GM19397 (cell line): ENCODE measurements around the gene SCFD1.
"Not testable (repeated sequence)": the region's sequence is repeated elsewhere in the genome, so short reads cannot be mapped to it uniquely, and the experiment has no call there.

Experiments used
- ATAC-seq: cut with Tn5 transposase; IDR thresholded peaks from one replicate; pipeline ENCODE4 v1.9.1; 2021; ENCODE audit warnings: mild to moderate bottlenecking, moderate library complexity; ENCODE audit not compliant: unreplicated experiment

The SCFD1 gene

DNA sequence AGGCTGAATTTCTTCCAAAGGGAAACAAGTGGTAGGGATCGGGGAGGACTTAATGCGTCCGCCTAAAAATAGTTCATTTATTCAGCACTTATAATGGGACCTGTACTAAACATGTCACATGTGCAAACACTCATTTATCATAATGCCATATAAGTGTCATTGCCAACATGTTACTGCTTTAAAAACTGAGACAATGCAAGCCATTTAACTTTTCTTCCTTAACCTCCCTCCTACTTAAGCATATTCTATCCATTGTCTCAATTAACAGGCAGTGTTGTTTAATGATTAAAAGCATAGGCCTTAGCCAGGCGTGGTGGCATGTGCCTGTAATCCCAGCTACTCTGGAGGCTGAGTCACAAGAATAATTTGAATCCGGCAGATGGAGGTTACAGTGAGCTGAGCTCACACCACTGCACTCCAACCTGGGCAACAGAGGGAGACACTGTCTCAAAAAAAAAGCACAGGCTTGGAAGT is 13.5 kb upstream of the SCFD1 start:
- no peak for ATAC-seq

DNA sequence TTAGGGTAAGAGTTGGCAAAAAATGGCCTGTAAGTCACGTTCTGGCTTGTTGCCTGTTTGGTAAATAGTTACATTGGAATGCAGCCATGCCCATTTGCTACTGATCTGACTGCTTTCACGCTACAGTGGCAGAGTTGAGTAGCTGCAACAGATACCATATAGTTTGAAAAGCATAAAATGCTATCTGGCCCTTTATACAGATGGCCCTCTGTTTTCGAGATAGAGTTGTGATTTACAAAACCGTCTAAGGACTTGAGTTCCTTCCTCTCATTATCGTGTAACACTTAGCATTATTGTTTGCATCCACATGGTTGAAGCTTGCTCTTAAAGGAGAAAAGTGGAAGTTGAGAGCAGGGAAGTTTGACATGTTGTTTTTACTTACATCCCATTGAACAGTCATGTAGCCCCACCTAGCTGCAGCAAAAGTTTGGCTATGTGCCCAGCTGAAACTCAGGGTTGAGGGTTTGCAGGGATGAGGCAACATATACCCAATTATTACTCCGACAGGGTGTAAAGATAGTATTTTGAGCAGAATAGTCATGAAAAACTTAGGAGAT is 11.3 kb upstream of the SCFD1 start:
- no peak for ATAC-seq

DNA sequence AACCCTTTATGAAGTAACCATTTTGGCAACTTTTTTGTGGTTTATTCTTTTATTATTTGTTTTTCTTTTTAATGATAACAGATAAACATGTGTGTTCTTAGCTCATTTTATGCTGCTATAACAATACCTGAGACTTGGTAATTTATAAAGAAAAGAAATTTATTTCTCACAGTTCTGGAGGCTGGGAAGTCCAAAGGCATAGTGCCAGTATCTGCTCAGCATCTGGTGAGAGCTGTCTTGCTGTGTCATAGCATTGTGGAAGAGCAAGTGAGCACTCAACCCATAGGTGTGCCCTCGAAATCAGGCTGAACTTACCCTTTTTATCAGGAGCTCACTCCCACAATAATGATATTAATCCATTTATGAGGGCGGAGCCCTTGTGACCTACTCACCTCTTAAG is 8.0 kb upstream of the SCFD1 start:
- ATAC-seq: no peak

DNA sequence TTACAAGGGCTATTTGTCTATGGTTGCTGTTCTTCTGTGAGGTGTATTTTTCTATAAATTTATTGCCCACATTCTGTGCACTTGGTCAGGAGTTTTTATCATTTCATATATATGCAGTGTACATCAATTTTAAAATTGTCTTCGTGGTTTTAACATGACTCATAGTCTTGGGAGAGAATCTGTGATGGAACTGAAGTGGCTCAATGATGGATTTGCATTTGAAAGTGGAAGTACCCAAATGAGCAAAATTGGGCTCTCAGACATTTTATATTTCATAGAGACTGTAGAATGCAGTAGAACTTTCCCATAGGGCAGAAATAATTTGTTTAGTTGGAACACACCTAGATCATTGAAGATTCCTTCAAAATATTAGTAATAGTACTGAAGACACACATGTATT is 1.9 kb upstream of the SCFD1 start:
- ATAC-seq: no peak

DNA sequence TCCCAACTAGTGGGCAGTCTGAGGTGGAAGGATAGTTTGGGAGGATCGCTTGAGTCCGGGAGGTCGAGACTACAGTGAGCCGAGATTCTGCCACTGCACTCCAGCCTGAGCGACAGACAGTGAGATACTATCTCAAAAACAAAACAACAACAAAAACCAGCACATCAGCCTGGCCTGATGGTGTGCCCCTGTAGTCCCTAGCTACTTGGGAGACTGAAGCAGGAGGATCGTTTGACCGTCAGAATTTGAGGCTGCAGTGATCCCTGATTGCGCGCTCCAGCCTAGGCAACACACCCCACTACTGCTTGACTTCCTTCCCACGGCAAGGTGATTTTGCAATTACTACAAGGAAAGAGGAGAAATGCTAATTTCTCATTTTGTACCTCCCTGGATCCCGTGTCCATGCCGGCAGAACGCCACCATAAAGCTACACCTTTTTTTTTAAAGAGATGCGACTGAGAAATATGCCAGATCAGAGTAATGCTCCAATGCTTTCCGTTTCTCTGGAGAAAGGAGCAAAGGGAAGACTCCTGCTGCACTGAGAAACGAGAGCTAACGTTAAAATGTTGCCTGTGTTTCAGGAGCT is 672 bp upstream of the SCFD1 start:
- peak; percentile 2 for ATAC-seq

DNA sequence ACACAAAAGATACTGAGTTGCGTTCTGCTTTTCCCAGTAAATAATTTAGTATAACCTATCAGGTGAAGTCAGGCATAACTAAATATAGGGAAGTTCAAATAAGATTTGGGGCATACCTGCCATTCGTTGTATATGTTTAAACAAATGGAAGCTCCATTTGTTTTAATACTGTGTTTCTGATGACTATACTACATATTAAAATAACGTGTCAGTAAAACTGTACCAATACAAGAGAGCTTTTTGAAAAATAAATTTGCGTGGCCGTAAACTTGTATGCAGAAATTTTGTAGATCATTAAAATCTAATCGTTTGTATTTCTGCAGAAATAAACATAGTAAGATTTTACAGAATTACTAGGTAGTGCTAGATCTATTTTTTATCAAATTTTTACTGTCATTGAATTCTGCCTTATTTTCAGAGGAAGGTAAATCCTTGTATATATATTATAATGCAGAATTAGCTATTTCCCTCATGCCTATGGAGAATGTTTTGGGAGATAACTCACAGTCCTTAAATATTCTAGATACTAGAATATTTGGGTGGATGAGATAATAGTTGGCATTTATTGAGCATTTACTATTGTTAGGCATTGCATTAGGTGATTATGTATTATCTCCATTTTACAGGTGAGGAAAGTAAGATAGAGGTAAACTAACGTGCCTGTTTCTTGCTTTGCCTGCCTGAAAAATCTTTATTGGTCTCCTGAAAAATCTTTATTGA is 1.5 kb downstream of the SCFD1 start:
- ATAC-seq: no peak

DNA sequence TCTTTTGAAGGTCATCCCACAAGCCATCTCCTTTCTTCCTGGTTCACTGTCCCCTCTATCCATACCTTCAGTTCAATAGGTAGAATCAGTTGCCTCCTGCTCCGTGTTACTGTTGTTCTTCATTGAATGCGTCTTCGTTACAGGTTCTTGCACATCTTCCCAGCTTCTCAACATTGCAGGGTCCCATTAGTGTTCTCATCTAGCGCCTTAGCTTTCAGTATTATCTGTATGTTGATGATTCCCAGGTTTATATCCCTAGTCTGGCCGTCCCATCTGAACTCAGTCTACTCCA is 2.0 kb downstream of the SCFD1 start:
- no peak for ATAC-seq

DNA sequence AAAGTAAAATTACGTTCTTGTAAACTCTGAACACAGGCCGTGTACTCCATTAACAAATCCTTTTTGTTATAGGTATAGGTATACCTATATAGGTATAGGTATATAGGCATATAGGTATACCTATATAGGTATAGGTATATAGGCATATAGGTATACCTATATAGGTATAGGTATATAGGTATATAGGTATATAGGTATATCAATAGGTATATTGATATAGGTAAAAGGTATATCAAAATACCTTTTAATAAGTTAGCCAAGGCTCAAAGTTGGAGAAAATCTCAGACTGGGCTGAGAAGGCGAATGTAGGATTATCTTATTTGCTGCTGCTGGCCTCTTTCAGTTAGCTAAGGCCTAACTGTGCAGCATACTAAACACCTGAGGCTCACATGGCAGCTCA is 3.4 kb downstream of the SCFD1 start:
- ATAC-seq: no peak

DNA sequence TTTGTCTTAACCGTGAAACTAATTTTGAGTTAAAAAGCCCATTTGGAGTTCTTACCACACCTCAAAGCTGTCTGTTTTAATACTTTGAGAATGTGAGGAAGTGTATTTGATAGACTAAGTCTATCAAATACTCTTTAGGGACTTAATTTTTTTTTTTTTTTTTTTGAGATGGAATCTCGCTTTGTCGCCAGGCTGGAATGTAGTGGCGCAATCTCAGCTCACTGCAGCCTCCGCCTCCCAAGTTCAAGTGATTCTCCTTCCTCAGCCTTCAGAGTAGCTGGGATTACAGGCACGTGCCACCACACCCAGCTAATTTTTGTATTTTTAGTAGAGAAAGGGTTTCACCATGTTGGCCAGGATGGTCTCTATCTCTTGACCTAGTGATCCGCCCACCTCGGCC is 7.3 kb downstream of the SCFD1 start:
- ATAC-seq: not testable (repeated sequence)

DNA sequence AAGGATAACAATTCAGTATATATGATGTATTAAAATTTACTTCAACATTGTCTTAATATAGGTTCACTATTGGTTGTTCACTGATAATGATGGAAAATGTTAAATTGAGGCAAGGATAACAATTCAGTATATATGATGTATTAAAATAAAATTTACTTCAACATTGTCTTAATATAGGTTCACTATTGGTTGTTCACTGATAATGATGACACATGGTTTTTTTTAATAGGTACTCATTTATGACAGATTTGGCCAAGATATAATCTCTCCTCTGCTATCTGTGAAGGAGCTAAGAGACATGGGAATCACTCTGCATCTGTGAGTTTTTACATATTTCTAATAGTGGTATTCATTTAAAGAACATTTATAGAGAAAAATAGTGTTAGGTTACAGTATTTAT is 8.1 kb downstream of the SCFD1 start:
- ATAC-seq: no peak

DNA sequence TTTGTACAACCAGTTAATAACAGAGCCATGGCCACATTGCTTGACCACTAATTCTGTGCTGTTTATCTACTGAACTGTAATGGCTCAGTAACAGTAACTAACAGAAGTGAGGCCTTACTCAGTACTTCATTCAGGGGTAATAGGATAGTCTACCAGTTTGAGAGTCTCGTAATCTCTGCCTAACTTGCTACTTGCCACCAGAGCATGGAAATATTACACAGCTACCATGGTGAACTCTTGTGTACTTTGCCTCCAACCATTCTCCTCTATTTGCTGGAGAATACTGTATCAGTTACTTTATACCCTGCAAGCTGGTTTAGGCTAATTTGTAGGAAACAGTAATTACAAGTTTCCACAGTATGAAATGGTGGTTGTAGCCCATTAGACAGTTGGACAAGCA is 10.6 kb downstream of the SCFD1 start:
- no peak for ATAC-seq

DNA sequence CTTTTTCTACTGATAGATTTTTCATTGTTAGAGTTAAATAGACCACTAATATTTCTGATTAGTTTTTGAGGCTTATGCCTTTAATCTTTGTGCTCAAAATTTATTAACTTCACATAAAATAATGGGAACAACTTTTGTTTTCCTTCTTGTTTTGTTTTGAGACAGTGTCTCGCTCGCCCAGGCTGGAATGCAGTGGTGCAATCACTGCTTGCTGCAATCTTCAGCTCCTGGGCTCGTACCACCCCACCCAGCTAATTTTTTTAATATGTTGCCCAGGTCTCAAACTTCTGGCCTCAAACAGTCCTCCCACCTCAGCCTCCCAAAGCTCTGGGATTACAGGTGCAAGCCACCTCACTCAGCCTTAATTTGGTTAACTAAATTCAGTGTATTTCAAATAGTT is 16.8 kb downstream of the SCFD1 start:
- ATAC-seq: no peak

DNA sequence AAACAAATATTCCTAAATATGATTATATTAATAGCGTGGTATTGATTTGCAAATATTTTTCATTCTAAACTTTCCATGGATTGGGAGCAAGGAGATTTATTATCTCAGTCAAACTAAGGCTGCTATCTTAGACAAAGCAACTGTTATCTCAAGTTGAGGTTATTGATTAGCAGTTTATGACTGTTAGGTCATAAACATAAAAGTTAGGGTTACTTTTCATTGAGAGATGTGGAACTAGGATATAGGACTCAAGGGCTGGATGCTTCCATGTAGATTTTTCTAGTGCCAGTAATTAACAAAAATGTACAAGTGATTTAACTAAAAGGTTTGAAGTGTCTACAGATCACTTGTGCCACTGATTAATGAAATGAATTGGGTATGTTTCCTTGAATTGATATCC is 19.1 kb downstream of the SCFD1 start:
- no peak for ATAC-seq

DNA sequence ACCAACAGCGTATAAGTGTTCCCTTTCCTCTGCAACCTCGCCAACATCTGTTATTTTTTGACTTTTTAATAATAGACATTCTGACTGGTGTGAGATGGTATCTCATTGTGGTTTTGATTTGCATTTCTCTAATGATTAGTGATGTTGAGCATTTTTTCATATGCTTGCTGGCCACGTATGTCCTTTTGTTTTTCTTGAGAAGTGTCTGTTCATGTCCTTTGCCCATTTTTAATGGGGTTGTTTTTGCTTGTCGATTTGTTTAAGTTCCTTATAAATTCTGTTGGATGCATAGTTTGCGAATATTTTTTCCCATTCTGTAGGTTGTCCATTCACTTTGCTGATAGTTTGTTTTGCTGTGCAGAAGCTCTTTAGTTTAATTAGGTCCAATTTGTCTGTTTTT is 22.3 kb downstream of the SCFD1 start:
- not testable (repeated sequence) for ATAC-seq

DNA sequence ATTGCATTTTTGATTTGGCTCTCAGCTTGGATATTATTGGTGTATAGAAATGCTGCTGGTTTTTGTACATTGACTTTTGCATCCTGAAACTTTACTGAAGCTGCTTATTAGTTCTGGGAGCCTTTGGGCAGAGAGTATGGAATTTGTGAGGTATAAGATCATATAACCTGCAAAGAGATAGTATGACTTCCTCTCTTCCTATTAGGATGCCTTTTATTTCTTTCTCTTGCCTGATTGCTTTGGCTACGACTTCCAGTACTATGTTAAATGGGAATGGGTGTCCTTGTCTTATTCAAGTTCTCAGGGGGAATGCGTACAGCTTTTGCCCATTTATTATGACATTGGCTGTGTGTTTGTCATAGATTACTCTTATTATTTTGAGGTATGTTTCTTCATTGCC is 23.5 kb downstream of the SCFD1 start:
- ATAC-seq: no peak

DNA sequence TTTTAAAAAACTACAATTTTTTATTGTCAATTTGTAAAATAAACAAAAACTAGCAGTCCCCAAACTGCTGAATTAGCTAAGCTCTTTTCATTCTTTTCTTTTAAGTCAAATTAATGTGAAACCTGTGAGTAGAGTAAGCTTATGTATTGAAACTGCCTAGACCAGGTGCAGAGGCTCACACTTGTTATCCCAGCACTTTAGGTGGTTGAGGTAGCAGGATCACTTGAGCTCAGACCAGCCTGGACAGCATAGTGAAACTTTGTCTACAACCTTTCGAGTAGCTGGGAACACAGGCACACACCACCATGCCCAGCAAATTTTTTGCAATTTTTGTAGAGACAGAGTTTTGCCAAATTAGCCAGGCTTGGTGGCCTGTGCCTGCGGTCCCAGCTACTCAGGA is 26.4 kb downstream of the SCFD1 start:
- ATAC-seq: no peak

DNA sequence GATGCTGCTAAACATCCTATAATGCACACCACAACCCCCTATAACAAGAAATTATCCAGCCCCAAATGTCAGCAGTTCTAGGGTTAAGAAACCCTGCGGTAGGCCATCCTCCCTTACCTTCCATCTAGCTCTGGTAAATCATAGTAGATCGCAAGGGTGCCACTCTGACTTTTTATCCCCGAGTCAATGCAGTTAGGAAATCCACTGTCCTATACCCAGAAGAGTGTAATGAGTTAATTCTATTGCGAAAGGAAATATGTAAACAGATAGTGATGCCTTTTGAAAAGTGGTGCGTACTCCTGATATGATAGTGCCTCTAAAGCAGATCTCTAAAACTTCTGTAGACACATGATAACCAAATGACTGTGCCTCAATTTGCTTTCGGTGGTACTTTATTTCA is 29.8 kb downstream of the SCFD1 start:
- ATAC-seq: no peak

DNA sequence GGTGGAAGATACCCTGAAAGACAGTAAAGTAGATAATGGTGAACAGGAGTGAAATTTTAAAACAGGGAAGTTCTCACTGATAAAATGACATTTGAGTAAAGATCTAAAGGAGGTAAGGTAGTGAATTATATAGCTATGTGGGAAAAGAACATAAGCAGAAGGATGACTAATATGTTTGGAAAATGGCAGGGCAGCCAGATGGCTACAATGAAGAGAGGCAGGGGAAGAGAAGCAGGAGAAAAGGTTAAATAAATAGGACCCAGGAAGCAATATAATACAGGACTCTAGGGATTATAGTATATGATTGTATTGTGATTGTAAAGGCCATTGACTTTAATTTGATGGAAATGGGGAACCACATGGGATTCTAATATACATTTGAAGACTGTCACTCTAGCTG is 33.0 kb downstream of the SCFD1 start:
- no peak for ATAC-seq

DNA sequence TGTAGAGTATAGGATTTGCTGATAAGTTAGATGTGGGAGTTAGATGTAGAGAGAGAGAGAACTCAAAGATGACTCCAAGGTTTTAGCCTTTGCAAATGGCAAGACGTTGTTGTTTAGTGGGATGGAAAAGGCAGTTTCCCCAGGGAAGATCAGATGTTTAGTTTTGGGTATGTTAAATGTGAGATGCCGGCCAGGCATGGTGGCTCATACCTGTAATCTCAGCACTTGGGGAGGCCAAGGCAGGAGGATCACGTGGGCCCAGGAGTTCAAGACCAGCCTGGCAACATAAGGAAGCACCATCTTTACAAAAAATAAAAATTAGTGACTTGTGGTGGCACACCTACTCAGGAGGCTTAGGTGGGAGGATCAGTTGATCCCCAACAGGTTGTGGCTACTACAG is 33.5 kb downstream of the SCFD1 start:
- no peak for ATAC-seq

DNA sequence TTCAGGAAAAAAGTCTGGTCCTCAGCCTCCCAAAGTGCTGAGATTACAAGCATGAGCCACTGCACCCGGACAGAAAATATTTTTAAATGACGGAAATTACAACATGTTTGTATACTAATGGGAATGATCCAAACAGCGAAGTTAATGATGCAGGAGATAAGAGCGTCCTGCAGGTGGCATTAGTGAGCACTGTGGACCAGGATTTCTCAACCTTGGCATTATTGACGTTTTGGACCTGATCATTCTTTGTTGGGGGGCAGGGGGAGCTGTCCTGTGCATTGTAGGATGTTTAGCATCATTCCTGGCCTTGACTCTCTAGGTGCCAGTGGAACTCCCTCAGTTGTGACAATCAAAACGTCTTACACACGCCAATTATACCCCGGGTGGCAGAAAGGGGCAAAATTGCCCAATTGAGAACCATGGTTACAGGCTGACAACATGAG is 34.1 kb downstream of the SCFD1 start:
- no peak for ATAC-seq

DNA sequence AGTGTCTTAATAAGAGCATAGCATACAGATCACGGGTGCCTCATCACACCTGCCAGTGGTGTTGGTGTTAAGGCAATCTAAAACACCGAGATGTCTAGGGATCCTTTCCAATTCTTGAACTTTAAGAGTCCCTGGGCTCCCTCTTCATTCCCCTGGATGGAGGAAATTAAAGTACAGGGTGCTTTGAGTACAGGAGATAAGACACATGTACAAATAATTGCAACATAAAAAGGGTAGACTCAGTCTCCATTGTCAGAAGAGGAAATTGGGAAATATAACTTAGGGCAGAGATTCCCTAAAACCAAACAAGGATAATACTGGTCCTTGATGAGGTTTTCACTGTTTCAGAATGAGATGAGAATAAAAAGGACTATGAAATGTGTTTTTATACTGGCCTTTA is 34.9 kb downstream of the SCFD1 start:
- ATAC-seq: no peak

DNA sequence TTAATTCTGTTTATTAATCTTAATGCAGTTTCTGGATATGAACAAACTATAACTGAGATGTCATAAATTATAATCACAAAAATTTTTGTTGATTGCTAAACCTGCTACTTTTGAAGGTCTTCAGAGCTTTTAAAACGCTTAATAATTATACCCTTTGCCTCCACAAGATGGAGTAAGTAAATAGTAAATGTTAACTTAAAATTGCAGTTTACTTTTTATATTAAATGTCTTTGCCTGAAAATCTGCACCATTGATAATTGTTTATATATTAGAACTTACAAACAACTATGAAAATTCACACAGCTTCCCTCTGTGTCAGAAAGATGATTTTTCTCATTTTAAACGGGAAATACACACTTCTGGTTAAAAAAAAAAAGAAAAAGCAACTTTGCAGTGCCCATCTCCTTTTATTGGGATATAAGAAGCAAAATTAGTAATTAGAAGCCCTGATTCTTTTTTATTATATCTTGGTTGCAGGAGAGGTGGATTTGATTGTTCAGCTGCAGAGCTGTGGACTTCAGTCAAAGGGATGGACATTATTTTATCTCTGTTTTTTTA is 35.6 kb downstream of the SCFD1 start:
- ATAC-seq: no peak
